Epithelial cell of esophagus (primary cell): ENCODE measurements around the gene POU6F1.
A peak's percentile ranks its signal among the peaks of the same experiment; 100 is the strongest.

Experiments used
- DNase-seq: peaks from one replicate; pipeline ENCODE4 v3.0.0; 2010; ENCODE audit warnings: low read depth
- H3K4me3 ChIP-seq: 2 replicates; pipeline ENCODE4 v1.5.1; 2011; ENCODE audit warnings: mild to moderate bottlenecking, low read length, control low read depth
- TF ChIP-seq, protein P1 (sequence below): IDR thresholded peaks from 2 replicates; pipeline ENCODE4 v1.5.1; 2011; ENCODE audit warnings: low read depth, mild to moderate bottlenecking, low read length, control low read depth, inconsistent platforms; ENCODE audit not compliant: insufficient read depth; ENCODE audit errors: missing control alignments

Gene POU6F1

DNA sequence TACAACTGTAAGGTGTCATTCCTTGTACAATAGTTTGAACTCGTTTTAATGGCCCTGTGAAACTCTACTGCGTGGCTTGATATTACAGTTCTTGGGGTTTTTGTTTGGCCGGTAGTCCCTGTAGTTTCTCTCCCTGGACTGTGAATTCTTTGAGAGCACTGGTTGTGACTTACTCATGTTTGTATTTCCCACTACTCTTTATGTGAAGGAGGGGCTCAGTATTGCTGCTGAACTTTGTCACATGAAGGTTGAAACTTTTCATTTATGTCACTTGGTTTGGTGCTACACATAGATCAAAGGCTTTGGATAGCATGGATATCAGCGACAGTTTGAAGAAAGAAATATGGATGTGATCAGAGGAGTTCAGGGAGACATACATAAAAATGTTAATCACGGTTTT is 1.5 kb upstream of the POU6F1 start:
- no peak overlapping the region for H3K4me3 ChIP-seq
- TF ChIP-seq, protein P1, sequence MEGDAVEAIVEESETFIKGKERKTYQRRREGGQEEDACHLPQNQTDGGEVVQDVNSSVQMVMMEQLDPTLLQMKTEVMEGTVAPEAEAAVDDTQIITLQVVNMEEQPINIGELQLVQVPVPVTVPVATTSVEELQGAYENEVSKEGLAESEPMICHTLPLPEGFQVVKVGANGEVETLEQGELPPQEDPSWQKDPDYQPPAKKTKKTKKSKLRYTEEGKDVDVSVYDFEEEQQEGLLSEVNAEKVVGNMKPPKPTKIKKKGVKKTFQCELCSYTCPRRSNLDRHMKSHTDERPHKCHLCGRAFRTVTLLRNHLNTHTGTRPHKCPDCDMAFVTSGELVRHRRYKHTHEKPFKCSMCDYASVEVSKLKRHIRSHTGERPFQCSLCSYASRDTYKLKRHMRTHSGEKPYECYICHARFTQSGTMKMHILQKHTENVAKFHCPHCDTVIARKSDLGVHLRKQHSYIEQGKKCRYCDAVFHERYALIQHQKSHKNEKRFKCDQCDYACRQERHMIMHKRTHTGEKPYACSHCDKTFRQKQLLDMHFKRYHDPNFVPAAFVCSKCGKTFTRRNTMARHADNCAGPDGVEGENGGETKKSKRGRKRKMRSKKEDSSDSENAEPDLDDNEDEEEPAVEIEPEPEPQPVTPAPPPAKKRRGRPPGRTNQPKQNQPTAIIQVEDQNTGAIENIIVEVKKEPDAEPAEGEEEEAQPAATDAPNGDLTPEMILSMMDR = no peak
- DNase-seq = no peak

DNA sequence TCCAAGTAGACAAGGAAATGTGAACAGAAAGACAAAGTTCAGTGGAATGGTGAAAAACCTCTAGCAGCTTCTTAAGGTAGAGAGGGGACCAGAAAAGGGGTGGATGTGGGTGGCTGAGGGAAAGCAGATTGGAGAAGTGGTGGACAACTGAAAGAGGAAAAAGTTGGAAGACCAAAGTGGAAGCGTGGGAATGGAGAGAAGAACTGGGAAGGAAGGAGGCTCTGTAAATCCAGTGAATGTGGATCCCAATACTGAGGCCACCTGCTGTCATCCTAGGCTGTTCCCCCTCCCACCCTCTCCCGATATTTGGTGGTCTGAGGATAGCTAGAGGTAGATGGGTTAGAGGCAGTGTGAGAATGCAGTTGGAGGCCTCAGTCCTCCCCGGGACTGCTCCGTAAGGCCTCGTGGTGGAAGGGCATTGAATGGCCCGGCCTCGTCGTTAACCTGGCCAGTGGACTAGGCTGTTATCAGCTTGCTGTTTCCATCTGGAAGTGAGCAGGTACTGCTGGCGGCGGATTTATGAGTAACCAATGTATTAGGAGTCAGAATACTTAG is 822 bp upstream of the POU6F1 start:
- DNase-seq = no peak
- peak overlapping the region; percentile 69 for H3K4me3 ChIP-seq
- TF ChIP-seq, protein P1 = no peak

DNA sequence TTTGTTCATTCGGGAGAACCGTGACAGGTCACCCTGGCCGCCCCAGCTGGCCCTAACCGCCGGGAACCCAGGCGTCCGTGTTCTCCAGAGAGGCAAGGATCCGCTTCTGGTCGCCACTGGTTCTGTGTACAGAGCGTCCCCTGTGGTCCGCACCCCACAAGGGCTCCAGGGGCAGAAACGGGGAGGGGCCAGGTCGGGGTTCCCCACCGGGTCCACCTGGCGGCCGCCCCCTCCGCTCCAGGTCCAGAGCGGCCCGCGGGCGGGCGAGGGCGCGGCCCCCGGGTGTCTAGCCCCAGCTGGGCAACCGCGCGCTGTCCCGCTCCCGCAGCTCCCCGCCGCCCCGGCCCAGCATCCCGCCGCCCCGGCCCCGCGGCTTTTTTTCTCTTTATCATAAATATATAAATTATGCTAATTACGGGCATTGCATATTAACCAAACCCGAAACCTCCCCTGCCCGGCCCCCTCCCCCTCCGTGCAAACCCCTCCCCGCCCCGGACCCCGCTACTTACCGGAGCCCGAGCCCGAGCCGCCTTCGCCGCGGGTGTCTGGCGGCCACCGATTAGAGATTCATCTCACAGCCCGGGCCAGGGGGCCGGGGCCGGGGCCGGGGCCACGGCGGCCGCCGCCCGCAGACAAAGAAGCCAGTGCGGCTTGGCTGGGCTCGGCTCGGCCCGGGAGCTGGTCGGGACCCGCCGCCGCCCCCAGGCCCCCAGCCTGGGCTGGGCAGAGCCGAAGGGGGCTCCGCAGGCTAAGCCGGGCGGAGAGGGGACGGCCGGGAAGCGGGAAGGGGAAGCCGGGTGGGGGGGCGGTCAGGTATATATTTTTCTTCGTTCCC is 512 bp downstream of the POU6F1 start:
- peak overlapping the region; percentile 69 for H3K4me3 ChIP-seq
- DNase-seq = no peak
- TF ChIP-seq, protein P1 = no peak

DNA sequence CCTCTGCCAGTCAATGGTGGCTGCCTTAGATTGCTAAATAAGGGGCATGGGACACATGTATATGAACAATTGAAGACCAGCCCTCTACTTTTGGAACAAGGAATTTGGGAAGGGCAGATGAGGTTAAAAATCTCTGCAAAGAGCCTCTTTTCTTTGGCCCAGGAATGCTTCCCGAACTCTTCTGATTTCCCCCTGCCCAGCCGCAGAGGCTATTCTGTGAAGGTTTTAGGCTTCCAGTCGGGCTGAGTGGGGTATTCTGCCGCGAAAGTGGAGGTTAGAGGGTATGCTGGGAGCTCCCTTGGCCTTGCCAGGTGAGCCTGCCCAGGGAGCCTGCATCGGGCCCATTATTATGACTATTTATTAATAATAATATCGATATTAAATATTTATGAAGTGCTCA is 1.2 kb downstream of the POU6F1 start:
- no peak for DNase-seq
- TF ChIP-seq, protein P1 = no peak
- peak overlapping the region; percentile 69 for H3K4me3 ChIP-seq

DNA sequence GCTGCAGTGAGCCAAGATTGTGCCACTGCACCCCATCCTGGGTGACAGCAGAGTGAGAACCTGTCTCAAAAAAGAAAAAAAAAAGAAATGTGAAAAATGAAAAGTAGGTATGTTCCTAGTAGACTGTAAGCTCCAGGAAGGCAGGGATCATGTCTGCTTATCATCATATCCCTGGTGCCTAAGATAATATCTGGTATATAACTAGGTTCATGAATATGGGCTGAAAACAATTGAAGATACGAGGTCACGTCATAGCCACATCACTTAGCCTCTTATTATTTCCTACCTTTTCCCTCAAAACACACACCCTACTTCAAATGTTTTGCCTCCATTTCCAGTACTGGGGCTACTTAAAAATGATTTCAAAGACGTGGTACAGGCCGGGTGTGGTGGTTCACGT is 3.0 kb downstream of the POU6F1 start:
- DNase-seq = no peak

DNA sequence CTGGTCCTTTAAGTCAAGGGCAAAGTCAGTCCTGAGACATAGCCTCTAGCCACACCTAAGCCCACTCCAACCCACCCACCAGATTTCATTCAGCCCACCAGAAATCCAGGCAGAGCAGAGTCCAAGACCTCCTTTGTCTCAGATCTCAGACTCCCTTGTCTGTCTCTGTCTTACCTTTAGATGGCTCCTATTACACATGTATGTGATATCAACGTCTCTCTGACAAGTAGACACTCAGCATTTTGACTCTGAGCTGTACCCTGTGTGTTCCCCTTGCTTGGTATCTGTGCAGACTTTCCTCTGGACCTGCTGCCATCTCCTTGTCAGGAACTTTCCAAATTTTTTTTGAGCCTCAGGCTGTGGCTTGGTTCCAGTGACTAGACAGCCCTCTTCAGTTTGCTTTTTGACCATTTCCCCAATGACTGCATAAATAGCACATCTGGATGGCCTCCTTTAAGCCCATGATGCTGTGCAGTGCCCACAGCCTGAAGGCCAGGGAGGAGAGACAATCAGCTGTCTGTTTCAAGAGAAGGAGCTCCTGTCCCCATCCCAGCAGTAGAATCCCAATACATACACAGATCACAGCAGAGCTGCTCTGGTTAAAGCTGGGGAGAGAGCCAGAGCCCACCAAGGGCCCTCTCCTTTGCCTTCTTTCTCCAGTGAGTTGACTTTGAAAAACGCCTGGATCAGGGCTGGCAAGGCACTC is 7.0 kb downstream of the POU6F1 start:
- TF ChIP-seq, protein P1 = no peak
- DNase-seq = no peak
- H3K4me3 ChIP-seq = no peak overlapping the region

More for the DNA sequence above, 3.0 kb downstream of the POU6F1 start:
- TF ChIP-seq, protein P1 = no peak
- H3K4me3 ChIP-seq = no peak overlapping the region

DNA sequence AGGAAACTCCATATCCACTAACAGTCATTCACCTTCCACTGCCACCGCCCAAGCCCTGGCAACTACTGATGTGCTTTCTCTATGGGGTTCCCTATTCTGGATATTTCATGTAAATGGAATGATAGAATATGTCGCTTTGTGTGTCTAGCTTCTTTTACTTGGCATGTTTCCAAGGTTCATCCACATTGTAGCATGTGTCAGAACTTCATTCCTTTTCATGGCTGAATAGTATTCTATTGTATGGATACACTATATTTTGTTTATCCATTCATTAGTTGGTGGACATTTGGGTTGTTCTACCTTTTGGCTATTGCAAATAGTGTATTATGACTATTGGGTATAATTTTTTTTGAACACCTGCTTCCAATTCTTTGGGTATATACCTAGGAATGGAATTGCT is 8.6 kb downstream of the POU6F1 start:
- TF ChIP-seq, protein P1 = no peak
- DNase-seq = no peak
- no peak overlapping the region for H3K4me3 ChIP-seq
